Umbilical cord (tissue), 2 donors: ENCODE data around the gene CD28. TPM values are rescaled to one million over a fixed set of nuclear protein-coding genes. Genes with fewer than 3 reads are reported as not detected.
"Not testable (repeated sequence)": the region's sequence is repeated elsewhere in the genome, so short reads cannot be mapped to it uniquely, and the experiment has no call there.

Experiments used
- DNase-seq: peaks from one replicate; pipeline ENCODE4 v3.0.0-alpha.2; 2015; ENCODE audit warnings: low spot score
- total RNA-seq: library from RNA; depleted of rRNA; stranded (reverse); fragments of >200 nt; gene quantifications from one replicate; pipeline ENCODE4 v1.2.3, GENCODE V29; 2014; ENCODE audit warnings: low replicate concordance; ENCODE audit not compliant: insufficient read depth

CD28 gene
- total RNA-seq, 1 donor from 2014 or later: 13.0 TPM

DNA sequence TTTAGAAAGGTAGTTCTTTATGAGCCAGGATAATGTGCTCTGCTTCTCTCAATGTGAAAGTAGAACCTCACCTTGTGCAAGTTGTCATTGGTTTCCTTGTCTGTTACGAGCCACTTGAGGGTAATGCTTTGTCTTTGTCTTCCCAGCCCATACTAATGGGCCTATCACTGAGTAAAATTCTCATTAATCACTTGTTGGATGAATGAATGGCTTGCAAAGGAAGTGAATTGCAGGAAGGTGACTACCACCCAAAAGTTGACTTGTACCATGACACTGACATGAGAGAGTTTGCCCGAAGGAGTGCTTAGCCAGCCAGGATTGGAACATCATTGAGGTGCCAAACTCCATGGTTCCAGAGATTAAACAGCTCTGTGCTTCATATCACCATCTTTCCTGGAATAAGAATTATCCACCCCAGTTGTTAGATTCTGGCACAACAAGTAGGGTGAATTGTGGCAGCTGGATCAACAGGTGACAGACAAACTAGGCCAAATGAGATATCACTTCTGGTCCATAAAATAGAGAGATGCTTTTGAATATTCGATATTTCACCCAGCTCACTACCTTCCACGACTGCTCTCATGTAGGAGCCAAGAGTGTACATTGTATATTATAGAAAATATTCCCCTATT, 20.5 kb upstream of the CD28 start:
- no peak for DNase-seq

DNA sequence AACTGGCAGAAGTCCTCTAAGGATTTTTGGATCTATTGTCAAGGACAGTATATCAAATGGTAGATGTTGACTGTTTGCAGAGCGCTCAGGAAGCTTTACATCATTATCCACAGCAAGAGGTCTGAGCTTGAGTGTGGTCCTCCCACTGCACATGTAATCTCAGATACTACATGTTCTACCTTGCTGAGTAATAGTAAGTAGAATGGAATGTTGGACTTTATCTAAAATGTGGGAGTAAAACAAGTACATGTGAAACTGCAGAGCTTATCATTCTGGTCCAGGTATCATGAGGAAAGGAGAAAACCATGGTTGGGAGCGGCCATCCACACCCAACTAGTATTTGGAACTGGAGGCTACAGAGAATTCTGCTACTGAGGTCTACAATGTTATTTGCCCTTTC, 19.3 kb upstream of the CD28 start:
- no peak for DNase-seq

- peak; percentile 31 for DNase-seq
Observed at GRCh38 chr2:203688798-203689197, 17.6 kb upstream of the CD28 start.

GRCh38 chr2:203689426-203690116, 16.9 kb upstream of the CD28 start:
- DNase-seq: no peak

GRCh38 chr2:203690117-203690431, 16.4 kb upstream of the CD28 start:
- no peak for DNase-seq

DNA sequence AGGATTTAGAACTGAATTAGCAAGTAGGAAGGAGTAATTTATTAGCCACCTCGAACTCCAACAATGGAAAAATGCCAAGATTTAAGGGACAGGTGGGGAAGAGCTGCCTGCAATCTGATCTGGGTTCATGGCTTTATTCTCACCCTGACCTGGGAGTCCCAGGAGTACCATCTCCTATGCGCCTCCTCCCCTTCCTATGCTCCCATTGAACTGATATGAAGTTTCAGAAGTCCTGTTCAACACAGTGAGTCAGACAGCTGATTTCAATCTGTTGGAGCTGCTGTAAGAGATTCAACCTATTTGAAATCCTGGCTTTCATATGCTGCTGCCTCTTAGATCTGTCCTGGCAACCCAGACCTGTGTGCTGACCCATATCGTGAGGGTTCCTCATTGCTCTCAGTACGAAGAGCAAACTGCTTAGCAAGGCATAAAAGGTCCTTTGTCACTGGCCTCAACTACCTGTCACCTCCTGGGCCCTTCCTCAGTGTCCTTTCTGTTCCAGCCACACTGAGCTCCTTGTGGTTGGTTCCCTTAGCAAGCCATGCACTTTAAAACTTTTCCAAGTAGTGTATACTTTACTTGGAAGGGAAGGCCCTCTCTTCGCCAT, 15.9 kb upstream of the CD28 start:
- DNase-seq: no peak

DNA sequence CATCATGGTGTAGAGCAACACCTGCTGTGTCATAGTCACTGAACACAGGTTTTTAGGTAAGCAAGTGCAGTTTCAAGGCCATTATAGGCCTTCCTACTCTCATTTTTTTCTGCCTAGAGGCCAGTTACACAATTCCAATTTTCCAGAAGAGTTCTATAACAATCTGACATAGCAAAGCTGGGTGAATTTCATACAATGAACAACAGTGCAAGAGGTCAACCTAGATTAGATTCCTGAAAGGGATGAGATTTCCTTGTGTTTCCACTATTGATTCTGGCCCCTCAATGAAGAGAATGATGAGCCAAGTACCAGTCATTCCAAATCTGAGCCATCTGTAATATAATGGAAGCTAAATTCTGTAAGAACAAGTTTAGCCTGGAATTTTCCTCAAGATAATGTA, 15.3 kb upstream of the CD28 start:
- DNase-seq: no peak

GRCh38 chr2:203692031-203692710, 14.3 kb upstream of the CD28 start:
- DNase-seq: no peak

GRCh38 chr2:203693242-203693879, 13.1 kb upstream of the CD28 start:
- DNase-seq: no peak

GRCh38 chr2:203694191-203694590, 12.2 kb upstream of the CD28 start:
- peak; percentile 46 for DNase-seq

DNA sequence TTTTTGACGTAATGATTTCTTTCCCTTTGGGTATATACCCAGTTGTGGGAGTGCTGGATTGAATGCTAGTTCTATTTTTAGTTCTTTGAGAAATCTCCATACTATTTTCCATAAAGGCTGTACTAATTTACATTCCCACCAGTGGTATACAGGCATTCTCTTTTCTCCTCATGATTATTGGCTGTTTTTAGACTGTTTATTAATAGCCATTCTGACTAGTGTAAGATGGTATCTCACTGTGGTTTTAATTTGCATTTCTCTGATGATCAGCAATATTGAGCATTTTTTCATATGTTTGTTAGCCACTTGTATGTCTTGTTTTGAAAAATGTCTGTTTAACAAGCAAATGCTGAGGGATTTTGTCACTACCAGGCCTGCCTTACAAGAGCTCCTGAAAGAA, 9.2 kb upstream of the CD28 start:
- no peak for DNase-seq

DNA sequence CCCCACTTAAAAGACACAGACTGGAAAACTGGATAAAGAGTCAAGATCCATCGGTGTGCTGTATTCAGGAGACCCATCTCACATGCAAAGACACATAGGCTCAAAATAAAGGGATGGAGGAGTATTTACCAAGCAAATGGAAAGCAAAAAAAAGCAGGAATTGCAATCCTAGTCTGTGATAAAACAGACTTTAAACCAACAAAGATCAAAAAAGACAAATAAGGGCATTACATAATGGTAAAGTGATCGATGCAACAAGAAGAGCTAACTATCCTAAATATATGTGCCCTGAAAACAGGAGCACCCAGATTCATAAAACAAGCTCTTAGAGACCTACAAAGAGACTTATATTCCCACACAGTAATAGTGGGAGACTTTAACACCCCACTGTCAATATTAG, 8.7 kb upstream of the CD28 start:
- DNase-seq: not testable (repeated sequence)

DNA sequence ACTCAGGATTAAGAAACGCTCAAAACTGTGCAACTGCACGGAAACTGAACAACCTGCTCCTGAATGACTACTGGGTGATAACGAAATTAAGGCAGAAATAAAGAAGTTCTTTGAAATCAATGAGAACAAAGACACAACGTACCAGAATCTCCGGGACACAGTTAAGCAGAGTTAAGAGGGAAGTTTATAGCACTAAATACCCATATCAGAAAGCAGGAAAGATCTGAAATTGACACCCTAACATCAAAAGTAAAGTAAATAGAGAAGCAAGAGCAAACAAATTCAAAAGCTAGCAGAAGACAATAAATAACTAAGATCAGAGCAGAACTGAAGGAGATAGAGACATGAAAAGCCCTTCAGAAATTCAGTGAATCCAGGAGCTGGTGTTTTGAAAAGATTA, 8.0 kb upstream of the CD28 start:
- DNase-seq: not testable (repeated sequence)

DNA sequence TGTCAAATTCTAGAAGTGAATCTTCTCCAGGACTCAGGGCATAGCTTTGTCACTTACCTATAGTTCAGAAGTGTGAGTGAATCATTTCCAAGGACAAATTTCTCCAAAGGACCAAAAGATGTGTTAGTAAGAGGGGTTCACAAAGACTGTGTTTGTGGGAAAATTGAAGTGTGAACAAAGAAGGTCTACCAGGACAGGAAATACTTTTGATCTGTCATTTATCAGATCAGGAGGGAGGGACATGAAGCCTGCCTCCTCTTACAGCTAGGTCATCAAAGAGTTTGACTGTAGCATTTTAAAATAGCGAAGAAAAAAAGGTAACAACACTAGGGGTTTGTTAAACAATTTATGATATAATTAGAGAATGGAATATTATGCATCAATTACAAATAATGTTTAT, 2.0 kb upstream of the CD28 start:
- no peak for DNase-seq

DNA sequence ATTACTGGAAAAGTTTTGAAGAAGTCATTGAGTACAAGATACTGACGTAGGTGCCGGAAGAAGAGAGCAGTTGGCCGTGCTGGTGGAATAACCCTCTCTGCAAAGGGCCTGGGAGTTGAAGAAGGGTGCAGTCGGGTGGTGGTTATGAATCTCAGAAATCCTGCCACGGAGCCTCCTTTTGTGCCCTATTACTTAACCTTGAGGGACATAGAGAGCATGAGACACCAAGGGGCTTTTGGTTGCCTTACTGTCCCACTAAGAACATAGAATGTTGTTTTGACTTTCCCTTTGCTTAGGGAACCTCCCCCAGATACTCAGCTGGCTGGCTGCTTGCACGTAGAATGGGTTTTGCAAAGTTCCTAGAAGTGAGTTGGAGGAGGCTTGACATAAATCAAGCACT, 1.3 kb upstream of the CD28 start:
- DNase-seq: no peak

DNA sequence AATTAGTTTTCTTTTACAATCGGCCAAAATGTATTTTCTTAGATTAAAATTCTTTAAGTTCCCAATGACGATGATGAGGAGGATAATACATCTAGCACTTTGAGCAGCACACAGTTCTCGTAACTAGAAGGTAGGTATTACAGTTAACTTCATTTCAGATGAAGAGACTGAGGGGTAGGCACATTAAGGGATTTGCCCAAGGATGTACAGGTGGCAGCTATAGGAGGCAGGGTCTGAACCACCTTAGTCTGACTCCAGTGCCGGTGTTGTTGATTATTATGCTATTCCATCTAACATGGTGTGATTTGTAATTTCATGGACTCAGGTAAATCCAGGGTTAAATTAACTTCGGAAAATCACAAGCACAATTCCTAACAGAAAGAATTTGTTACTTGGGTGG, 1.1 kb downstream of the CD28 start:
- no peak for DNase-seq

GRCh38 chr2:203708846-203709396, 2.5 kb downstream of the CD28 start:
- DNase-seq: no peak

- peak; percentile 33 for DNase-seq
Observed at GRCh38 chr2:203709416-203710040, 3.1 kb downstream of the CD28 start.

DNA sequence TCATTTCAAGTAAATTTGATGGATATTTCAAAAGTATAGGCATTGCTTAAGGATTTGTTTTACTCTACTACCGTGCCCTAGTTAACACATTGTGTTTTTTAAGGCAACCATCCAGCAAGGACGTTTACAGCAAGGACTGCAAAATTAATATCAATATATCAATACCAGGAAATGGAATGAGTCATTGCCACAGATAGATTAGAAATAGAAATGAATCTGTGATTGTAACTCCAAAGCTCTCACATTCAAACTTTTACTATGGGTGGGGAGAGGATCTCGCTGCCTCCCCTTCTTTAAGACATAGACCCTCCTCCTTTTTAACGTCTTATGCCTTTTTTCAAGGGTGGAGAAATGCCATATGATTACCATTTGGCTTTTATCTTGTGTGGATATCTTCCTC, 3.8 kb downstream of the CD28 start:
- DNase-seq: no peak

DNA sequence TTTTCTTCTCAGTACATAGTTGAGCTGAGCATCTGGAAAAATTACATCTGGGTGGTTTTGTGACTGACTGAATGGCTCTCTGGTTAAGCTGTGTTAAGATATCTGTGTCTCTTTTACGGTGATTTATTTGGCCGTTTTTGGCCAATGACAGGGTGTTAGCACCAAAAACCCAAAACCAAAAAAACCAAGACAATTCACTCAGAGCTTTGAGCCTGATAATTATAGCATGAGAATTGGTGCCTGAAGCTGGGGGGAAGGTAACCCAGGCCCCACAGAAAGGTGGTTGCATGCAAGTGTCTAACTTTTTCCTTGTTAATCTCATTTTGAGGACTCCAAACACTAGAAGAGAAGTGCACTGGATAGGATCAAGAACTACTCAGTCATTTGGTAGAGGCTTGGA, 4.5 kb downstream of the CD28 start:
- DNase-seq: no peak

- DNase-seq: no peak
Observed at GRCh38 chr2:203711399-203711798, 5.0 kb downstream of the CD28 start.

GRCh38 chr2:203713381-203713780, 6.9 kb downstream of the CD28 start:
- no peak for DNase-seq
